ENCODE data around the gene INPP5D. TPM values are rescaled to one million over a fixed set of nuclear protein-coding genes. Genes with fewer than 3 reads are reported as not detected.

INPP5D gene
- total RNA-seq, 1 donor from 2014 or later: 33.4 TPM

DNA sequence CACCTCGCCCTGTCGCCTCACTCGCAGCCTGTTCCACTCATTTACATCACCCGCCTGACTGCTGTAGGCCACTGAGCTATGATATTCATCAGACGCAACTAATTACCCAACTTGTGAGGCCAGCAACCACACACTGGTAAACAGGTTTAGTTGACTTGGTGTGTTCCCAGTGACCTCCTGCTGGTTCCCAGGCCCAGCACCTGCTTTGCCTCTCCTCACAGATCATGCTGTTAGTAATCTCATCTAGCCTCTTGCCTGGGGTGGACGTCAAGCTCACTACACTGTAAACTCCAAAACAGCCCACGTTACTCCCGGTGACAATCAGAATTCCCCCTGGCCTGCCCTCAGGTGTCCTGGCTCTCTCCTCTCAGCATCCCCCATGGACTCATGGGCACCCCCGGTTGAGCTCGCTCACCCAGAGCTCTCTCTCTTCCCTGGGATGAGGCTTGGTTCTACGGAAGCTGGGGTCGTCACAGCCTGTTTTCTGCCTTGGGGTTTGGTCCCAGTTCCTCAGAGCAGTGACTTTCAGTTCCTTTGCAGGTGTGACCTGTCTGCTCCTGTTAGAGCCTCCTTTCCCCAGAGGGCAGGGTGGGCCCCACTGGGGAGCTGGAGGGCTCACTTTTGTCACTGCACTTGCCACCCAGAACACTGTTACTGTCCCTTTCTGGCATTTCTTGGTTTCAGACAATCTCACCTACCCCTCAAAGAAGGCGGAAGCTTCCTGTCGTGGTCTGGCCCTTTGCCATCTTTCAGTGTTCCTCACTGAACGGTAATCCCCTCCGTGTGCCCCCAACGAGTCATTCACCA is 40.3 kb downstream of the INPP5D start:
- intact Hi-C loops (cut with DNase I): no loop called here
- Histone ChIP-seq H3K27ac (no peak overlapping the region), H3K4me3 (no peak overlapping the region), H3K4me1 (no peaks in the 10 kb centered on the region), H3K36me3 (no peaks in the 10 kb centered on the region), H3K27me3 (no peaks in the 10 kb centered on the region), H3K9me3 (no peaks in the 10 kb centered on the region)
- no peak for TF ChIP-seq POLR2A (IDR thresholded peaks at IDR 0.05)
- TF ChIP-seq, protein P1, sequence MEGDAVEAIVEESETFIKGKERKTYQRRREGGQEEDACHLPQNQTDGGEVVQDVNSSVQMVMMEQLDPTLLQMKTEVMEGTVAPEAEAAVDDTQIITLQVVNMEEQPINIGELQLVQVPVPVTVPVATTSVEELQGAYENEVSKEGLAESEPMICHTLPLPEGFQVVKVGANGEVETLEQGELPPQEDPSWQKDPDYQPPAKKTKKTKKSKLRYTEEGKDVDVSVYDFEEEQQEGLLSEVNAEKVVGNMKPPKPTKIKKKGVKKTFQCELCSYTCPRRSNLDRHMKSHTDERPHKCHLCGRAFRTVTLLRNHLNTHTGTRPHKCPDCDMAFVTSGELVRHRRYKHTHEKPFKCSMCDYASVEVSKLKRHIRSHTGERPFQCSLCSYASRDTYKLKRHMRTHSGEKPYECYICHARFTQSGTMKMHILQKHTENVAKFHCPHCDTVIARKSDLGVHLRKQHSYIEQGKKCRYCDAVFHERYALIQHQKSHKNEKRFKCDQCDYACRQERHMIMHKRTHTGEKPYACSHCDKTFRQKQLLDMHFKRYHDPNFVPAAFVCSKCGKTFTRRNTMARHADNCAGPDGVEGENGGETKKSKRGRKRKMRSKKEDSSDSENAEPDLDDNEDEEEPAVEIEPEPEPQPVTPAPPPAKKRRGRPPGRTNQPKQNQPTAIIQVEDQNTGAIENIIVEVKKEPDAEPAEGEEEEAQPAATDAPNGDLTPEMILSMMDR (IDR thresholded peaks at IDR 0.05): no peak
- no peak for TF ChIP-seq POLR2AphosphoS5 (IDR thresholded peaks at IDR 0.05; ENCODE audit: insufficient read depth in 1 of 2, low read depth in 1 of 2)
- no peak for DNase-seq (ENCODE audit: extremely low spot score in 2 of 2)

DNA sequence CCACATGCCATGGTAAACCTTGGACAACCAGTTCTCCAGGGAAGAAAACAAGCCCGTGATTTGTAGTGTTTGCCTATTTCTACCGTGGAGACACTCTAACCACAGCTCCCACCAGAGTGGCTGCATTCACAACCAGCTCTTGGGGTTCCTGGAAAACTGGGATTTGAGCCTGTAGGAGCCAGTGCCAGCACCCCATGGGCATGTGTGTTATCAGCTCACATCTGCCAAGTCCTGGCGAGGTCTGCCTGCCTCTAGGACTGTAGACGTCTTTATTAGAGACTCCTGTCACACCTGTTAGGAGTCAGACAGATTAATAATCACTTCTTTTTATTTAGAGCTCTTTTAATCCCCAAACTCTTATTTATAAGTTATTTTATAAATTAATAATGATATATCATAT is 41.0 kb downstream of the INPP5D start:
- Histone ChIP-seq H3K4me1 (no peaks in the 10 kb centered on the region), H3K9me3 (no peaks in the 10 kb centered on the region), H3K36me3 (no peaks in the 10 kb centered on the region), H3K27ac (no peak overlapping the region), H3K4me3 (no peak overlapping the region), H3K27me3 (no peaks in the 10 kb centered on the region)
- TF ChIP-seq, protein P1 (IDR thresholded peaks at IDR 0.05): no peak
- TF ChIP-seq POLR2A (IDR thresholded peaks at IDR 0.05) (no peak), POLR2AphosphoS5 (IDR thresholded peaks at IDR 0.05; ENCODE audit: insufficient read depth in 1 of 2, low read depth in 1 of 2) (no peak)
- no peak for DNase-seq (ENCODE audit: extremely low spot score in 2 of 2)
- intact Hi-C loops (cut with DNase I): no loop called here

DNA sequence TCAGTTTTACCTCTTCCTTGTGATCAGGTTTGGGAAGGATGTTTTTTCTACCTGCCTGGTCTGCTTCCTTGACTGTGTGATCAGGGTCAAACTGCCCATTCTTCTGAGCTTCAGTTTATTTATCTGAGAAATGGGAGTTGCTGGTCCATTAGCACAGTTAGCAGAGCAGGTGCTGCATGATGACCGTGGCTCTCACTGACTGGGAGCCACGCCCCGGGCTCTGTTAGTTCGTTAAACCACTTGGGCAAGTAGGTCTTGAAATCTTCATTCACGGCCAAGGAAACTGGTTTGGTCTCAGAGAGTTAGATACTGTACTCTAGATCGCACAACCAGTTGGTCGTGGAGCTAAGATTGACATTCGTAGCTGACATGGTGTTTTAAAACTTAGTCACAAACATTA is 41.7 kb downstream of the INPP5D start:
- no peak for DNase-seq (ENCODE audit: extremely low spot score in 2 of 2)
- Histone ChIP-seq H3K4me3 (no peak overlapping the region), H3K27me3 (no peaks in the 10 kb centered on the region), H3K27ac (no peak overlapping the region), H3K4me1 (no peaks in the 10 kb centered on the region), H3K9me3 (no peaks in the 10 kb centered on the region), H3K36me3 (no peaks in the 10 kb centered on the region)
- TF ChIP-seq POLR2AphosphoS5 (IDR thresholded peaks at IDR 0.05; ENCODE audit: insufficient read depth in 1 of 2, low read depth in 1 of 2) (no peak), POLR2A (IDR thresholded peaks at IDR 0.05) (no peak)
- TF ChIP-seq, protein P1 (IDR thresholded peaks at IDR 0.05): no peak
- intact Hi-C loops (cut with DNase I): no loop called here

DNA sequence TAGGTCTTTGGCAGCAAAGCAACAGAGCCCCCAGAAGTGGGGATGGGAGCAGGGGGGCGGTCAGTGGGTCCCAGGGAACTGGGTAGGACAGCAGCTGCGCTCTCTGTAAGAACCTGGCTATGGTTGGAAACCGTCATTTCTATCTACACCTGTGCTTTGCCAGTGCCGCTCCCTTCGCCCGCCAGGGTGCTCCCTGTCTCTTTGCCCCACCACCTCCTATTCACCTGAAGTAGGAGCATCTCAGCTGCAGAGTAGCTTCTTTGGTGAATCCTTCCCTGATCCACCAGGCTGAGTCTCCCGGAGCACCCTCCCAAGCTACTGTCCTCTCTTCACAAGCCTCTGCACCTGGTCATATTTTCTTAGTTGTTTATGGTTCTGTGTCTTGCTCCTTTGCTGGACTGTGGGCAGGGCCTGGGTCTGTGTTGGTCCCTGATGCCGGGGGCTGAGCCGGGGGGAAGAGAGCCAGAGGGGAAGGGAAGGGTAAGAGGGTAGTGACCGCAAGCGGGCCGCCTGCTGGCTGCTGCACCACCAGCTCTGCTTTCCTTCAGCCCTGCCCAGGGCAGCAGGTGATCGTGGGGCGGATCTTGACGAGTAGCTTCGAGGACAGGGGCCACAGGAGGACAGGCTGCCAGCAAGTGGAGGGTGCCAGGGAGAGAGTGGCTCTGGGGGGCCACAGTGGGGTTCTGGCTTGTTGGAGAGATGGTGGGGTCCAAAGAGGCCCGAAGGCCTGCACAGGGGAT is 45.2 kb downstream of the INPP5D start:
- no peaks in the 10 kb centered on the region for H3K9me3 ChIP-seq
- no peaks in the 10 kb centered on the region for H3K27me3 ChIP-seq
- no peak overlapping the region for H3K27ac ChIP-seq
- H3K36me3 ChIP-seq: no peaks in the 10 kb centered on the region
- intact Hi-C loops (cut with DNase I): no loop called here
- no peaks in the 10 kb centered on the region for H3K4me1 ChIP-seq
- TF ChIP-seq, protein P1 (IDR thresholded peaks at IDR 0.05): no peak
- TF ChIP-seq POLR2A (IDR thresholded peaks at IDR 0.05): no peak
- TF ChIP-seq POLR2AphosphoS5 (IDR thresholded peaks at IDR 0.05; ENCODE audit: insufficient read depth in 1 of 2, low read depth in 1 of 2): no peak
- DNase-seq (ENCODE audit: extremely low spot score in 2 of 2): no peak
- H3K4me3 ChIP-seq: no peak overlapping the region

DNA sequence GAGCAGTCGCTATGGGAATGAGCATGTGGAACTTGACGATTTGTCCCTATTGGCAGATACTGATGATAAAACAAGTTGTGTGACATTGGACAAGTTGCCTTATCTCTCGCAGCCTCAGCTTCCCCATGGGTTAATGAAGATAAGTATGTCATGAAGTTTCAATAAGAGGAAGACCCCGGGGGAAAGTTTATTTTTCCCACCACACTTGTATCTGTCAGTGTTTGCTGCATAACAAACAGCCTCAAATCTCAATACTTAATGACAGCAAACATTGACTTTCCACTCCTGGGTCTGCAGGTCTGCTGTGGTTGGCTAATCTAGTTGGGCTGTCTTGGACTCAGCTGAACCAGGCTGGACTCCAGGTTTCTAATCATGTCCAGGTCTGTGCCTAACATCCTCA is 45.8 kb downstream of the INPP5D start:
- H3K36me3 ChIP-seq: no peaks in the 10 kb centered on the region
- H3K4me1 ChIP-seq: no peaks in the 10 kb centered on the region
- no peak overlapping the region for H3K27ac ChIP-seq
- TF ChIP-seq POLR2AphosphoS5 (IDR thresholded peaks at IDR 0.05; ENCODE audit: insufficient read depth in 1 of 2, low read depth in 1 of 2) (no peak), POLR2A (IDR thresholded peaks at IDR 0.05) (no peak)
- TF ChIP-seq, protein P1 (IDR thresholded peaks at IDR 0.05): no peak
- DNase-seq (ENCODE audit: extremely low spot score in 2 of 2): no peak
- intact Hi-C loops (cut with DNase I): no loop called here
- no peak overlapping the region for H3K4me3 ChIP-seq
- no peaks in the 10 kb centered on the region for H3K27me3 ChIP-seq
- H3K9me3 ChIP-seq: no peaks in the 10 kb centered on the region
